SW 1271 (cell line): ENCODE data around the gene PHKA2.
"Not testable (repeated sequence)": the region's sequence is repeated elsewhere in the genome, so short reads cannot be mapped to it uniquely, and the experiment has no call there.

Experiments
- DNase-seq, 2 experiments: peaks; one replicate each; lab custom pipeline; 2025; lab: John Stamatoyannopoulos, UW

The PHKA2 gene

GRCh38 chrX:18861511-18861910 is 122.4 kb downstream of the PHKA2 start:
- DNase-seq, result no peak

- no peak for DNase-seq
Measured at GRCh38 chrX:18856645-18856997, 127.3 kb downstream of the PHKA2 start.

- DNase-seq, result no peak
Measured at GRCh38 chrX:18855919-18856644, 127.8 kb downstream of the PHKA2 start.

GRCh38 chrX:18847901-18848300 is 136.0 kb downstream of the PHKA2 start:
- not testable (repeated sequence) for DNase-seq
